GM20431 (cell line): Measurements from ENCODE around the gene MAP2K3.

Experiments used
- in situ Hi-C: fragments of 300-500 bp; cut with MseI, MboI; formaldehyde crosslinking; loops from one replicate; pipeline ENCODE4 v1.15.0; 2020; ENCODE audit warnings: low sequenced_read_pairs; ENCODE audit not compliant: unreplicated experiment

The MAP2K3 gene

DNA sequence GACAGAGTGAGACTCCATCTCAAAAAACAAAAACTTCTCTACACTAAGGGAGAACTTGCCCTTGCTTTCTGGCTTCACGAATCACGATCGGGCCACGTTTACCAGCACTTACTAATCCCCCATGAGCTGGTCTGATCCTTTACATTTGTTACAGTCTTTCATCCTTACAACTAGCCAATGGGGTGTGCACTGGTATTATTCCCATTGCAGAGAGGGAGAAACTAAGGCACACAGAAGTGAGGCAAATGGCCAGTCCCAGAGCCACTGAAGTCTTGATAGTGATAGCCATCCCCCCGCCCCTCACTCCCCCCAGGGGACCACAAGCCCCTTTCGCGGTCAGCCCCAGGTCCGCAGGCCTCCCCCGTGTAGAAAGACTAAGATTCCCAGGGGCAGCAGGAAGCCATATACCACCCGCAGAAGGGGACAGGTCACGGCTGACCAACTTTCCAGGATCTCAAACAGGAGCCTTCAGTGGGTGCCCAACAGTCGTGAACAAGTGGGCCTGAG is 32.2 kb upstream of the MAP2K3 start:
- in situ Hi-C loops = no loop called here

DNA sequence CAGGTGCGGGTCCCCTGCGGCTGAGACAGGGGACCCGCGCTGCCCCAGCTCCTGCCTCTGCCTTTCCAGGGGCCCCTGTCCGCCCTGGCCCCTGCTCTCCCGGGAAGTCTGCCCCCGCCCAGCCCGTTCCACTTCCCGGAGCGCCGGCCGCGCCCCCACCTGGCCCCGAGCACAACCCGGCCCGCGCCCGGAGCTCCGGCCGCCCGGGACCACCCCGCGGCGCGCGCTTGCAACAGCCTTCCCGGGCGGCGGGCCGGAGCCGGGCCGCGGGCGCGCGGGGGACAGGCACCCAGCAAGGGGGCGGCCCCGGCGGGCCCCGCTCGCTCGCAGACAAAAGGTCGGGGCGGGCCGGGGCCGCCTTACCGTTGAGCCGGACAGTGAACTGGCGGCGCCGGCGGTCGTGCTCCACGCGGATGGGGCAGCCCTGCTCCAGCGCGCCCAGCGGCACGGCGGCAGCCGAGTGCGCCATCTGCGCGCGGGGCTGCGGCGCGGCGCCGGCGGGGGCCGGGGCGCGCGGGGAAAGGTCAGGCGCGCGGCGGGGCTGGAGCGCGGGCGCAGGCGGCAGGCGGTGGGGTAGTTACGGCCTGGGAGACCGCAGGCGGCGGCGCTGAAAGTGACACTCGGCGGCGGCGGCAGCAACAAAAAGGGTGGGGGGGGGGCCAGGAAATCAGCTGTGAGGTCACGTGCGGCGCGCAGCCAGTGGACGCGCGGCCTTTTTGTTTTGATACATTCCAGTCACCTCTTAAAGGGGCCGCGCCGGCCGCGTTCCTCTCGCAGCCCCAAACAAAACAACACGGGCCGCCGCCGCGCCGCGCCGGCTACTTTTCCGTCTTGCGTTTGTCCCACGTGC is 31.5 kb upstream of the MAP2K3 start, which contains the start of gene NATD1:
Gene NATD1 (minus strand): TSS at position 615 of the 850 bp plus-strand sequence. CDS start 146 bp downstream, at position 469.
- in situ Hi-C loops = no loop called here

DNA sequence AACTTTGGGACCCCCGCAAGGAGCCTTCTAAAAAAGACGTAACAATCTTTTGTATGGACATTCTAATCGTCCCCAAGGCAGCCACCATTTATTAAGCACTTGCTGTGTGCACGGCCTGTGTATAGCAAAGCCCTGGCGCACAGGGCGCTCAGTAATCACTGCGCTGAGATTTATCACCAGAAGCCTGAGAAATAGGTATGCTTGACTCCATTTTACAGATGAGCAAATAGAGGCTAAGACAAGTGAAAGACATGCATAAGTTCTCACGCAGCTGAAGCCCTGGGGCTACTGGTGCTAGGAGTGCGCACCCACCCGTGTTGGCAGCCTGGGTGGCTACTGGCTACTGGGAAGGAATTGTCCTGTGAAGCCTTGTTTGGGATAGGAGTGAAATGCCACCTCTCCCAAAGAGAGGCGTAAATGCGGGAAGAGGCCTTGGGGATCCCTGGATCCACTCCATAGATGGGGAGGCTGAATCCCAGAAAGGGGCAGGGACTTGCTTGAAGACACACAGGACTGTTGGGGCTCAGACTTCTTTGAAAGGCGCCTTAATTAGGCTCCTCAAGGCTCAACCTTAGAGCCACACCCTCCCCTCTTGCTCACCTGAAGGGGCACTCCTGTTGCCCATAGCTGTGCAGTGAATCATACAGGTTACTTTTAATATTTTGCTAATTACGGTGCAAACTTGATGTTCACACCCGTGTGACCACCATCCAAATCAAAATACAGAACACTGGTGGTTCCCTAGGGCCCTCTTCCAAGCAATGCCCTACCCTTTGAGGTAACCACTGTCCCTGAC is 30.7 kb upstream of the MAP2K3 start:
- in situ Hi-C loops = no loop called here

DNA sequence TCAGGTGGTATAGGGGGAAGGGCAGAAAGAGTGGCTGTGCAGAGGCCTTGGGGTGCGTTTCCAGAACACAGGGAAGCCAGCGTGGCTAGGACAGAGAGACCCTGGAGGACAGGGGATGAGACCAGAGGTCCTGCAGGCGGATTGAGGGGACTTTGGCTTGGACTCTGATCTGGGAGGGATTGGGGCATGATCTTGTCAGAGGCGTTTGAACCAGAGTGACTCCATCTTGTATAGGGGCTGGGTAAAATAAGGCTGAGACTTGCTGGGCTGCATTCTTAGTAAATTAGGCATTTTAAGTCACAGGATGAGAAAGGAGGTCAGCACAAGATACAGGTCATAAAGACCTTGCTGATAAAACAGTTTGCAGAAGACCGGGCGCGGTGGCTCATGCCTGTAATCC is 25.9 kb upstream of the MAP2K3 start:
- in situ Hi-C loops = no loop called here

DNA sequence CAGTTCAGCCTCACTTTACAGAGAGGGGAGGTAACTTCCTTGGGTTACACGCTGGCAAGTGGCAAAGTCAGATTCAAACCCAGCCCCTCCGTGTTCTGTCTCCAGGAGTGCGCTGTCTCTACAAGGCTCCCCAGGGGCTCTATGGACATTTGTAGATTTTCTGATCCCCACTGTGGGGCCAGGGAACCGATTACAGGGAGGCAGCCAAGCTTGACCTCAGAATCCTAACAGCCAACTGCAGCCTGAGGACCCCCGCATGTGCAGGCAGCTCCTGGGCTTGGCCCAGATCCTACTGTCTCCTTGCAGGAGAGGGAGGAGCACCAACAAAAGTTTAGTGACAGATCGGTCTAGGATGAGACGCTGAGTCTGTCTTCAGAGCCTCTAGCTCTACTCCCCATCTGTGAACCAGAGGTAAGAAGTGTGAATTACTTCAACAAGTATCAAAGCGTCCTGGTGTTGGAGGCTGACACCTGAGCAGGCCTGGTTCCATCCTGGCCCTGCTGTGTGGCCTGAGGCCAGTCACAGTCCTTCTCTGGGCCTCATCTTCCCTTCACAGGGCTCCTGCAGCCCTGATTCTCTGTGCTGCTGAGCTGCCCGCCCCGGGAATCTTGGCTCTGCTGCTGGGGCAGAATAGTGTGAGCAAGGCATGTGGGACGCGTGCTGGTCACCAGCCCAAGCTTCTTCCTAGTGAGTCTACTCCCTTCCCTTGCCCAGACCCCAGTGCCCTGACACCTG is 22.1 kb upstream of the MAP2K3 start:
- in situ Hi-C loops = no loop called here

DNA sequence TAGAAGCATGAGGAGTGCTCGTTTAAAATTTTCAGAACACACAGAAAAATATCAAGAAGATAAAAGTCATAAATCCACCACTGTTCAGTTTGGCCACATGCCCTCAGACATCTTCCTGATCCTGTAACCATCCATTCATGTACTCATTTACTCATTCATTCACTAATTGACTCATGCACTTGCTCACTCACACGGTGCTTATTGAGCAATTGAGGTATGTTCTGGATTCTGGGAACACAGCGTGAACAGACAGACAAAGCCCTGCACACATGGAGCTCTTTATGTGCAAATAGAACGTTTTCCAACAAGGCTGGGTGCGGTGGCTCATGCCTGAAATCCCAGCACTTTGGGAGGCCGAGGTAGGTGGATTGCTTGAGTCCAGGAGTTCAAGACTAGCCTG is 21.1 kb upstream of the MAP2K3 start:
- in situ Hi-C loops = no loop called here

DNA sequence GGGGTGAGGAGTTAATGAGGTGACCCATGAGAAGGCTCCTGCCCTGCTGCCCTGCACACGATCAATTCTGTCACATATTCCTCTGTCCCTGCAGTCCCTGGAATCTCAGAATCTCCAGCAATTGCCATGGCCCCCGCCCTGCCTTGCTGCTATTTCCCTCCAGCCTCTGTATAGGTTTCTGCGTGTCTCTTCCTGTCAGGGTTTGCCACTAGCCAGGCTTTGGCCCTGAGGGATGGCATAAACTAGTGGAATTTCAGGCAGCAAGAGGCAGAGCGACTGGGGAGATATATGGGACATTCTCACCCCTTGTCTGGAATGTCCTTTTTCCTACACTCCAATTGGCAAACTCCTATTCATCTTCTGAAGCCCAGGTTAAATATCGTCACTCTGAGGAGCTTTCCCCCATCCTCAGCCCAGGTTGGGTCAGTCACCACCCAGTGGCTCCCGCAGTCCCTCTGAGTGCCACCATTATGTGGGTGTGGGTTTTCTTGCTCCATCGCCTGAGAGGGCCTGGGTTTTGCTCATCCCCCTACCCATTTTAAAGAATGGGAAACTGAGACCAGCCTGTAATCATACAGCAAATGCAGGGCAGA is 15.8 kb upstream of the MAP2K3 start:
- in situ Hi-C loops = no loop called here

DNA sequence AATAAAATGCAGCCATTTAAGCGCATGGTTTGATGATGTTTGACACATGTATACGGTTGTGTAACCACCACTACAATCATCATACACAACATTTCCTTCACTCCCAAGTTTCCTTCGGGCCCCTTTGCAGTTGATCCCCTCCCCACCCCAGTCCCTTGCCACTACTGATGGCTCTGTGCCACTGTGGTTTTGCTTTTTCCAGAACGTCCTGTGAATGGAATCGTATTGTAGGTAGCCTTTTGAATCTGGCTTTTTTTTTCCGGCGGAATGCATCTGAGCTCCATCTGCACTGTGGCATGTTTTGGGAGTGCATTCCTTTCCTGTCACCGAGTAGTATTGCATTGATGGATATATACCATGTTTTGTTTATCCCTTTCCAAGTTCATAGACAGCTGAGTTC is 15.1 kb upstream of the MAP2K3 start:
- in situ Hi-C loops = no loop called here

DNA sequence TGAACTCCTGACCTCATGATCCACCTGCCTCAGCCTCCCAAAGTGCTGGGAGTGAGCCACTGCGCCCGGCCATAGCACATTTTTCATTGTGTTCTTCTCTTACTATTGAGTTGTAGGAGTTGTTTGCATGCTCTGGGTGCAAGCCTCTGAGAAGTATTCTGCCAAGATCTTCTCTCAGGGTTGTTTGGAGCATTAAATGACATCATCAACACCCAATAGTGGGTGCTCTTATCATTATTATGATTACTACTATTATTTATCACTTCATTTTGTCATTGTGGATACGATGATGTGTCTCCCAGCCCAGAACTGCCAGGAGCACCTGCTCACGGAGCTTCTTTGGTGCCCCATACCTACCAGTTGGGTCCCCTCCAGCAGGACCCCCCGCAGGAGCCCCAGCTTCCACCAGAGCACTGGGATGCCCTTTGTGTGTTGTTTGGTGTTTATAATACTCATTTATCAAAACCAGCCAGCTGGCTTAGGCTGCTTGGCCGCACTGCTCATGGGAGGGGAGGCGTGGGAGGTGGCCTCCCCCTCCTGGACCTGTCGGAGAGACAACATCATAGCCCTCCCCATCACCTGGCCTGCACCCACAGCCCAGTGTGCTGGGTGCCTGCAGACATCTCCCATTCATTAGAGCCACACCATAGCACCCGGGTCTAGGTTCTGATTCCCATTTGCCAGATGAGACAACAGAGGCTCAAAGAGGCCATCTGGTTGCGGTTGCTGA is 12.9 kb upstream of the MAP2K3 start:
- in situ Hi-C loops = no loop called here

DNA sequence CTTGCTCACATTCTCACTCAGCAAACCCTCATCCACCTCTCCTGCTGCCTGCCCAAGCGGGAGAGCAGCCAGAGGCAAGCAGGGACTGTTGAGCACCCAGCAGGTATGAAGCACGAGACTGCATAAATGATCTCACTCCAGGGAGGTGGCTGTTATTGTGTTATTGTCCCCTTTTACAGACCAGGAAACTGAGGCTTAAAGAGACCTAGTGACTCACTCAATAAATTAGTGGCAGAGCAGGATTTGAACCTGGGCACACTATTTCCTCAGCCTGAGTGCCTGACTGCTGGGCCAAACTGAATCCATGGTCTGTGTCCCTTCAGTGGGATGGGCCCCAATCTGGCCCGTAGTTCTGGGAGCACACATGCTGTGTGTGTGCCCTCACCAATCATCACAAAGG is 12.3 kb upstream of the MAP2K3 start:
- in situ Hi-C loops = no loop called here

DNA sequence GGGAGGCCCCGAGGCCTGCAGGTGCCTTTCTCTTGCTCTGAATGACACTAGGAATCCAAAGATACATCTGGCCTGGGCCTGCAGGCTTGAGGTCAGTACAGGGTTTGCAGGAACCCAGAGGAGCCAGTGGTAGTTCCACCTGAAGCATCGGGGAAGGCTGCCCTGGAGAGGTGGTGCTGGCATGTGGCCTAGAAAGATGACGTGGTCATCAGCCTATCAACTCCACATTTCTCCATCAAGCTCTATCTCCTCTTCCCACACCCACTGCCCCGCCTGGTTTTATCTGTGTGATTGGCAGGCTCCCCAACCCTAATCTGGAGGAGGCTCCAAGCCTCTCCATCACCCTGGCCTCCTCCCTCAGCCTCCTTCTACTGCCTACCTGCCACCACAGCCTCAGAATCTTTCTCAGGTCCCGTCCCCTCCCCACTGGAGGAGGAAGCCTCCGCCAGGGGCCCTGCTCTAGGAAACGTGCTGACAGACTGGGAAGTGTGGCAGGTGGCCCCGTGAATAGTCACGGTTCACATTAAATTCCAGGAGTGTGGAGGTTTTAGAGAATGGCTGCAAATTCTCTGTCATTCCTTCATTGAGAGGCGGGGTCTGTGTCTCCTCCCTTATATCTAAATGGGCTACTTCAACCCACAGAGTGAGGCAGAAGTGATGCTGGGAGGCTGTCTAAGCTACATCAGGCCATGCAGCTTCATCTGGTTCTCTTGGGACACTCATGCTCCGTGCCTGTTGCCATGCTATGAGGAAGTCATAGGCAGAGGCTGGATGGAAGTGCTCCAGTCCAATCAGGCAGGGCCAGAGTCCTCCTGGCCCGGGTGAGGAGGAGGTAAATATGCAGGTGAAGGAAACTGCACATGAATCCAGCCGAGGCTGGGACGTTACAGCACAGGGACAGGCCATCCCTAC is 11.4 kb upstream of the MAP2K3 start:
- in situ Hi-C loops = no loop called here

DNA sequence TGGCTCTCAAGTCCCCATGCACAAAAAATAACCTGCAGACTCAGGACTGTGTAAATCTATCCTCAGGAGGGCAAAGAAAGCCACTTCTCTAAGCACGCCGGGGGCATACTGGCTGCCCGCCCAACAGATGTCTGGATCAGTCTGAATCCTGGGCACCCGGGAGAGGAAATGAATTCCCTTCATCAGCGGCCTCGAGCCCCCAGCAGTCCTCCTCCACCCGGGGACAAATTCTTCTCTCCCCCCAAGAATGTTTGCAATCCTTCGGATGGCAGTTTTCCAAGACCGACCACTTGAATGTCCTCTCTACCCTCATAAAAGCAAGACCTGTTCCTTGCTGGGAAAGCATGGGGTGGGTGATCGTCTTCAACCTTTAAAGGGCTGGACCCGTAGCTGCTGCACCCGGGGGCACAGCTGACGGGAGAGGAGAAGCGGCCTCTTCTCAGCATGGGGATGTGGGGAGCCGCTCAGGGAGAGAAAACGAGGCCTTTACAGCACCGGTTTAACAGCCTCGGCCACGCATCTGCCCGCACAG is 9.4 kb upstream of the MAP2K3 start:
- in situ Hi-C loops = loop anchor here (25.0 kb wide), 1 partner anchor 237 kb away; no protein-coding TSS in a partner anchor

DNA sequence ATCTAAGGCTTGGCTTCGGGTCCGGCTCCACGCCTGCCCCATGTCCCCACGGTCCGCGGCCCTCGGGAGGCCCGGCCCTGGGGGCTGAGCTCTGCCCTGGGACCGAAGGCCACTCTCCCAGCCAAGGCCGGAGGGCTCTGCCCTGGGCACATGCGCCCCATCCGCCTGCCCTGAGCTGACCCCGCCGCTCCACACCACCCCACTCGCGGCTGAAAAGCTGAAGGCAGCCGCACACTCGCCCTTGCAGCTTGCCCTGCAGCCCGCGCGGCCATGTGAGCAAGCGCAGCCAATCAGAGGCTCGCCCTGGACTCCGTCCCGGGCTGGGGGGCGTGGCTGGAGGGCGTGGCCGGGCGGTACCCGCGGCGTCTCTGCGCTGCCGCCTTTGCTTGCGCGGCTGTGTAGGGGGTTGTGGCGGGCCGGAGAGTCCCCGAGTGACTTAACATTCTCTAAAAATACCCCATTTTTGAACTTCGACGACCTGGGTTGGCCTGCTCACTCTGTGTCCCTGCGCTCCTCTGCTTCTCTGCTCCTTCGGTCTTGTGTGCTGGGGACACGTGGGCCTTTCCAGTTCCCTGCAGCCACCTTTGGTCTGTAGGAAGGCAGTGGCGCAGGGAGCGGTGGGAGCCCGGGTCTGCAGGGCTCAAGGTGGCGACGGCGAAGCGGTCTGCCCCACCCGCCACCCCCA is 8.8 kb upstream of the MAP2K3 start:
- in situ Hi-C loops = loop anchor here (25.0 kb wide), 1 partner anchor 237 kb away; no protein-coding TSS in a partner anchor

DNA sequence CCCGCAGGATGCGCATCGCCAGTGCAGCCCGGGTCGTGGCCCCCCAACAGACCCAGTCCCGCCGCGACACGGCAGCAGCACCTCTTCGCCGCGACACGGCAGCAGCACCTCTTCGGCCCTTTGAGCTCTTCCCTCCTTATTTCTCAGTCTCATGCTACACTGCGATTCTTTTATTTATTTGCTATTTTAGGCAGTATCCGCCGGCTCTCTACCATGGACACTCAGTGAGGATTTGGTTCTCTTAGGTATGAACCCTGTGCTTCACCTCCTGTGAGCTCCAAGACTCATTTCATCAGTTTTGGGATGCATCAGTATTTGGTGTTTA is 8.3 kb upstream of the MAP2K3 start:
- in situ Hi-C loops = loop anchor here (25.0 kb wide), 1 partner anchor 236 kb away; no protein-coding TSS in a partner anchor

DNA sequence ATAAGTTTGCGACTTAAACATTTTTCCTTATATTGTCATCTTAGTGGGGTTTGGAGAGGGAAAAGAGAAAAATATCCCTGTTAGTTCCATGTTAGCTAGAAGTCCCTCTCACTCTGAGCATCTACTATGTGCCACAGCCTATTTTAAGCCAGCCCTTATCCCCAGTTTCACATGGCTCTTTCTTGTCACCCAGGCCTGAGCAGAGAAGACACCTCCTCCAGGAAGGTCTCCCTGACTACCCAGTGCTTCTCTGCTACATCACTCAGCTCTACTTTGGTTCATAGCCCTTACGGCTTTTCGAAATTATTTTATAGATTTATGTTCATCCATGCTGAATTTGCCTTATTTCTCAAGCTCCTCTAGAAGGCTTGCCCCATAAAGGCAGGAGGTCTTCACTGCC is 7.2 kb upstream of the MAP2K3 start:
- in situ Hi-C loops = loop anchor here (25.0 kb wide), 1 partner anchor 235 kb away; no protein-coding TSS in a partner anchor

DNA sequence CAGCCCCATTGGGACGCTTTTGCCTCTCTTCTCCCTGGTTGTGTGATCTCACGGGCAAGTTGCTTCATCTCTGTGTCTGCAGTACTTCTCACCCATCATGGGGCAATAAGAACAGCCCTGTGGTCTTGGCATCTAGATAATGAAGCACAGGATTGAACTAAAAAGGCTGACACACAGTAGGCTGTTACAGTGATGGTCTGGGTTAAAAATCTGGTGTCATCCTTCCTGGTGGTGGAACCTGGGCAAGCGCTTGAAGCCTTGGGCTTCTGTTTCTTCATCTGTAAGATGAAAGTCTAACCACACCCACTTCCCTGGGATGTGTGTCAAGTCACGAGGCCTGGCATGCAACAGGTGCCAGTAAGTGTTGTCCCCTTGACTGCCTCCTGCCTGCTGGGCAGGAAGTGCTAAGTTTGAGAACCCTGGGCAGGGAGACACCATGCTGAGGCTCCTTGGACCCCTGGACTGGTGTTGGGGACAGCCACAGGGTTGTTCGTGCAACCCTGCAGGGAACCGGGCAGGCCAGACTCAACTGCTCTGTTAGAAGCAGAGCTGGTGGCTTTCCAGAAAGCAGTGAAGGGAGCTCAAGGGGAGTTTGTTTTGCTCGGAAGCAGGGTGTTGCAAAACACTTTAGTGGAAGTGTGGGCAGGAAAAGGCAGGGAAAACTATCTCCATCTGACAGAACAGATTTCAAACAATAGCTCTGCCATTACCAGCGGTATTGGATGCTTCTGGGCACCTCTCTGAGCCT is 5.9 kb upstream of the MAP2K3 start:
- in situ Hi-C loops = loop anchor here (25.0 kb wide), 1 partner anchor 234 kb away; no protein-coding TSS in a partner anchor

DNA sequence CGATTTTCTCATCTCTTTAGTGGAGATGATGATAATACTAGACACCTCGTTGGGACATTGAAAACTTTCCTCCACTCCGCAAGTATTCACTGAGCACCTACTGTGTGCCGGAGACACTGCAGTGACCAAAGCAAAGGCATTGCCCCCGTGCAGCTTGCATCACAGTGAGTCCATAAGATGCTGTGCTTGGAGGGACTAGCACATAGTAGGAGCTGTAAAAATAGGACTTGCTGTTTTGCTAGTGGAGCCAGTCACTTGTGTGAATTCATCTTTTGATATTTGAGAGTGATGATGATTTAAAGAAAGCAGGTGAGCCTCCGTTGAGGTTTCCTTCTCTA is 5.3 kb upstream of the MAP2K3 start:
- in situ Hi-C loops = loop anchor here (25.0 kb wide), 1 partner anchor 233 kb away; no protein-coding TSS in a partner anchor
